Gastroesophageal sphincter (tissue), 3 donors: Measurements from ENCODE around the gene GKAP1.

Experiments used
- CTCF ChIP-seq, 4 experiments: fragments of 200-600 bp in 2 of 4; fragments of 450-650 bp in 2 of 4; sonication (generic) in 1 of 4; IDR thresholded peaks; one replicate each; pipeline ENCODE4 v1.5.1; 2017 to 2019; ENCODE audit warnings: antibody characterized with exemption in 4 of 4, mild to moderate bottlenecking in 2 of 4, moderate library complexity in 2 of 4
- EP300 ChIP-seq: sonication (generic); formaldehyde crosslinking; IDR thresholded peaks from one replicate; pipeline ENCODE4 v1.6.1; 2017; ENCODE audit warnings: antibody characterized with exemption, mild to moderate bottlenecking
- POLR2A ChIP-seq, 2 donors: fragments of 450-650 bp; IDR thresholded peaks; one replicate each; pipeline ENCODE4 v1.6.1; 2017; ENCODE audit warnings: antibody characterized with exemption in 2 of 2, mild to moderate bottlenecking in 2 of 2, moderate library complexity in 1 of 2
- POLR2AphosphoS5 ChIP-seq: sonication (generic); formaldehyde crosslinking; IDR thresholded peaks from one replicate; pipeline ENCODE4 v1.6.1; 2017; ENCODE audit warnings: antibody characterized with exemption

- TF ChIP-seq POLR2A (IDR thresholded peaks at IDR 0.05): no peak
- TF ChIP-seq CTCF (IDR thresholded peaks at IDR 0.05): no peak
- TF ChIP-seq POLR2AphosphoS5: no peak
- TF ChIP-seq EP300: no peak
These were observed 17.1 kb downstream of the GKAP1 start for GRCh38 chr9:83800236-83801033.
